GM13976 (cell line): Measurements from ENCODE around the gene FBXW9.

Experiments used
- DNase-seq: peaks from one replicate; pipeline ENCODE4 v3.0.0; 2012; ENCODE audit warnings: low spot score
- in situ Hi-C: fragments of 300-500 bp; cut with MboI; formaldehyde crosslinking; loops from one replicate; pipeline ENCODE4 v1.12.0; 2022; ENCODE audit warnings: low sequenced_read_pairs, mixed read lengths, inconsistent platforms; ENCODE audit not compliant: unreplicated experiment
- TF ChIP-seq, protein P1 (sequence below): IDR thresholded peaks from 2 replicates; pipeline ENCODE4 v1.5.1; 2012; ENCODE audit warnings: borderline replicate concordance, mild to moderate bottlenecking; ENCODE audit not compliant: insufficient read depth; ENCODE audit errors: extremely low read depth, missing control alignments, control extremely low read depth

Gene FBXW9

DNA sequence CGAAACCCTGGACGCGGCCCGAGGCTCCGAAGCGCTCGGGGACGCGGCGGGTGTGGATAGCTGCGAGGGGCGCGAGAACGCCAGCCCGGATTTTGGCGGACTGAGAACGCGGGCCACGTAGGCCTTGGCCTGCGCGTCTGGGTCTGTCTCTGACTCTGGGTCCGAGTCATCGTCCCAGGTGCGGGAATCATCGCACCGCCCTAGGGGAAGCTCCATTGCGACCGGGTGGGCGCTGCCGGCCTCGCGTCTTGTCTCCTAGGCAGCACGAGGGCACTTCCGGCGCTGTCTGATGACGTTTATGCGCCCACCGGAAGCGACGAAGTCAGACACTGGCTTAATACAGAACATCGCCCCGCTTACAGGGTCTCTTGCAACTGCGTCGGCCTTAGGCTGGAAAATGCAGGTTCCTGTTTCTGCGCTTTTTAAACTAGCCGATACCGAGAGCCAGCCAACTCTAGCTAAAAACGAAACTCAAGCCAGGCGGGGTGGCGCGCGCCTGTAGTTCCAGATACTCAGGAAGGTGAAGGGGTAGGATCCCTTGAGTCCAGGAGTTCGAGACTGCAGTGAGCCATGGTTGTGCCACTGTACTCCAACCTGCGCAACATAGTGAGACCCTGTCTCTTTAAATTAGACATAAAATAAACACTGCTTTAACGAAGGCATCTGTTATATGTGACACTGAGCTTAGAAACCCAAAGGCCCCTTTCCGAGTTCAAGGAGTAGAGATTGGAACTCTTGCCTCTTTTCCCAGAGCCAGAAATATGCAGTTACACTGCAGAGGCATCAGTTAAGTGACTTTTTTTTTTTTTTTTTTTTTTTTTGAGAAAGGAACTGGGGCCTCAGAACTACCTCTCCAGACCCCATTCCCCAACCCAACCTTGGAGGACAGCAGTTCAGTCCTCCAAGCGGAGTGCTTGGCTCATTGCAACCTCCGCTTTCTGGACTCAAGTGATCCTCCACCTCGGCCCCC is at the start of gene FBXW9:
Gene FBXW9 (minus strand): TSS at position 266 of the 970 bp plus-strand sequence. CDS start 50 bp downstream, at position 216.
- DNase-seq = peak; percentile 99
- TF ChIP-seq, protein P1, sequence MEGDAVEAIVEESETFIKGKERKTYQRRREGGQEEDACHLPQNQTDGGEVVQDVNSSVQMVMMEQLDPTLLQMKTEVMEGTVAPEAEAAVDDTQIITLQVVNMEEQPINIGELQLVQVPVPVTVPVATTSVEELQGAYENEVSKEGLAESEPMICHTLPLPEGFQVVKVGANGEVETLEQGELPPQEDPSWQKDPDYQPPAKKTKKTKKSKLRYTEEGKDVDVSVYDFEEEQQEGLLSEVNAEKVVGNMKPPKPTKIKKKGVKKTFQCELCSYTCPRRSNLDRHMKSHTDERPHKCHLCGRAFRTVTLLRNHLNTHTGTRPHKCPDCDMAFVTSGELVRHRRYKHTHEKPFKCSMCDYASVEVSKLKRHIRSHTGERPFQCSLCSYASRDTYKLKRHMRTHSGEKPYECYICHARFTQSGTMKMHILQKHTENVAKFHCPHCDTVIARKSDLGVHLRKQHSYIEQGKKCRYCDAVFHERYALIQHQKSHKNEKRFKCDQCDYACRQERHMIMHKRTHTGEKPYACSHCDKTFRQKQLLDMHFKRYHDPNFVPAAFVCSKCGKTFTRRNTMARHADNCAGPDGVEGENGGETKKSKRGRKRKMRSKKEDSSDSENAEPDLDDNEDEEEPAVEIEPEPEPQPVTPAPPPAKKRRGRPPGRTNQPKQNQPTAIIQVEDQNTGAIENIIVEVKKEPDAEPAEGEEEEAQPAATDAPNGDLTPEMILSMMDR = no peak
- in situ Hi-C loops = no loop called here

DNA sequence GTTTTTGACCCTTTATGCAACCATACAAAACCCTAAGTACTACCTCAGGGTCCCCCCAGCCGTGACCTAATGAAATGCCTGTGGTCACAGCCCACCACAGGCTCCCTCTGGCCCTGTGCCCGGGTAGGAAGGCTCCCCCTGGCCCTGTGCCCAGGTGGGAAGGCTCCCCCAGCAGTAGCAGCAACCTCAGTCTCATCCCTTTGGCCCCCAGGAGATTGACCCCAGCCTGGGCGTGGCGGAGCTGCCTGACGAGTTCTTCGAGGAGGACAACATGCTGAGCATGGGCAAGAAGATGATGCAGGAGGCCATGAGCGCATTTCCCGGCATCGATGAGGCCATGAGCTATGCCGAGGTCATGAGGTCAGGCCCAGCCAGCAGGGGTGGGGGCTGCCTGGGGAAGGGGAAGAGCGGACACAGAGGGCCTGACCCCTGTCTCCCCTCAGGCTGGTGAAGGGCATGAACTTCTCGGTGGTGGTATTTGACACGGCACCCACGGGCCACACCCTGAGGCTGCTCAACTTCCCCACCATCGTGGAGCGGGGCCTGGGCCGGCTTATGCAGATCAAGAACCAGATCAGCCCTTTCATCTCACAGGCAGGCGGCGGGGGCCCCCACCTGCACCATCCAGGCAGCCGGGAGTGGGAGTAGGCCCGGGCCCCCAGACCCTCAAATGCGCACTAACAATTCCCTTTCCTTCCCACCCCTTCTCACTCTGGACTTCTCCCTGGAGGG is 48.9 kb upstream of the FBXW9 start:
- TF ChIP-seq, protein P1 = no peak
- in situ Hi-C loops = no loop called here
- no peak for DNase-seq

DNA sequence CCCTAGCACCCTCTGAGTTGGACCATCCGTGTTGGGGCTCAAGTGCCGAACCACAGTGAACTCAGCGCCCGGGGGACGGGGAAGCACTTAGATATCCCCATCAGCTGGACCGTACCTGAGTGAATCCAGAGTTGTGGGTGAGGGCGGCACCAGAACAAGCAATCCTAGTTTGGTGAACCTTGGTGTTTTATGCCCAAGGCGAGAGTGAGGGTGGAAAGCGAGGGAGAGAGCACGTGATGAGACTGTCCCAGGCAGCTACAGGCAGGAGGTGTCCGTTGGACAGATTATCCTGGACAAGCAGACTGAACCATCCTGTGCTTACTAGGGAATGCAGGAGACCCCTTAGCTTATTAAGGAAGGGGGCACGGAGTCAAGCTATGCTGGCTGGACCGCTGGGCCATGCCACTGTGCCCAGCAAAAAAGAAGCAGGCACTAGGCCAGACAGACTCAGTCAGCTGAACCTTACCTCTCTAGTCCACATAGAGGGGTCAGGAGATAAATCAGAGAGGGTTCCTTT is 41.5 kb upstream of the FBXW9 start:
- in situ Hi-C loops = no loop called here
- TF ChIP-seq, protein P1 = no peak
- no peak for DNase-seq

DNA sequence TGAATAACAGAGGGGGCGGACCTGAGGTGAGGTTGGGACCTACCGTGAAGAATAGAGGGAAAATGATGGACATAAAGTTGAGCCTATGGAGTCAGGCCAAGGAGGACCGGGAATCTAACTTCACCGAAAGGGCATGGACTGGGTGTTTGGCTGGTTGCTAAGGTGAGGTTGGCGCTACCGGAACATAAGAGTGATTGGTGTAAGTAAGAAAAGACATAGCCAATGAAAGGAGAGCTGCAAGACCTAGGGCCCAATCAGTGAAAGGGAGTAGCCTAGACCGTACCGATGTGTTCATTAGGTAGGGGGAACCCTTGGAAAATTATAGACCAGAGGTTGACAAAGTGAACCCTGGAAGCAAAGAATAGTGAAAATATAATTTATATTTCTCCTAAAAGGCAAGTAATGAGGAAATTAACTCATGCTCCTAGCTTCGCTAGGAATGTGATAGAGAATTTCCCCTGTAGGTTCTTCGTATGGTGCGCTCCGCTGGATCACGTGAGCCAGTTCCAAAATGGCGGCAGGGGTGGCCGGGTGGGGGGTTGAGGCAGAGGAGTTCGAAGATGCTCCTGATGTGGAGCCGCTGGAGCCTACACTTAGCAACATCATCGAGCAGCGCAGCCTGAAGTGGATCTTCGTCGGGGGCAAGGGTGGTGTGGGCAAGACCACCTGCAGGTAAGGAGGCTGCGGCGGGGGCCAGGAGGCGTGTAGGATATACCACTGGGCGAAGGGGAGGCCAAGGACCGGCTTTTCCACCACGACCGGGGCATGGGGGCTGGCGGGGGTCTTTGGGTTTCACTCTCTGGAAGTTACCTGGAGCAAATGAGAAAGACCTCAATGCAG is 40.8 kb upstream of the FBXW9 start, which contains the start of gene GET3:
Gene GET3 (plus strand): TSS at position 503 of the 840 bp plus-strand sequence. CDS start 9 bp downstream, at position 512.
- TF ChIP-seq, protein P1 = no peak
- in situ Hi-C loops = no loop called here
- DNase-seq = peak; percentile 92

DNA sequence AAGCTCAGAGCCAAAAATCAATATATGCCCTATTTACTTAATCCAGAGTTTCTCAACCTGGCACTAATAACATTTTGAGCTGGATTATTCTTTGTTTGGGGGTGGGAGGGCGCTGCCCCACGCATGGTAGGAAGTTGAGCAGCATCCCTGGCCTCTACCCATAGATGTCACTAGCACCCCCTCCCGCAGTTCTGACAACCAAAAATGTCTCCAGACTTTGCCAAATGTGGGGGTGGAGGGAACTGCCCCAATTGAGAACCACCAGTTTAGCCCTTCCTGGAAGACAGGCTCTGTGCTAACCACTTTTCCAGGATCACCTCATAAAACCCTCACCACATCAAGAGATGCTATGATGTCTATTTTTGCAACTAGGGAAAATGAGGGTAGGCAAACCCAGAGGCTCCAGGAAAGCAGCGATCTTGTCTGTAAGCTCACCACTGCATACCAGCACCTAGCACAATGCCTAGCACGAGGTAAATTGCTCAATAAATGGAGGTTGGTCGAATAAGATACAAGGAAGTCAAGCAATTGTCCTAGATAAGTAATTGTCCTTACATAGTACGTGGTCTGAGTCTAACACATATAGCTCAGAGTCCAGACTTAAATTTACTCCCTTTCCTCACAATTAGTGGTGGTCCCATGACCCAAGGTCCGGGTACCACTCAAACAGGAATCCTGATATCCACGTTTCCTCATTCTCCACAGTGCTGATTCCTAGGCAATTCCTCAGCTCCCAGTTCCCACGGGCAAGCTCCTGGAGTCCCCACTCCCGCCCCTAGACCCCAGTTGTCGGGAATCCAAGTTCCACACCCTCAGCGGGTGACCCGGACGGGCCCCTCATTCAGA is 37.2 kb upstream of the FBXW9 start:
- TF ChIP-seq, protein P1 = peak; percentile 46
- peak; percentile 69 for DNase-seq
- in situ Hi-C loops = no loop called here
